Nephron progenitor cell (in vitro differentiated cells): ENCODE data around the gene ACIN1.

Source experiments
- DNase-seq: peaks from one replicate; pipeline ENCODE4 v3.0.0; 2021
- H3K27ac Mint-ChIP-seq: 2 replicates; pipeline ENCODE4 v1.8.0; 2021; ENCODE audit warnings: mild to moderate bottlenecking, moderate library complexity, mixed read lengths
- H3K27me3 Mint-ChIP-seq: 2 replicates; pipeline ENCODE4 v1.8.0; 2021; ENCODE audit warnings: mild to moderate bottlenecking, low read depth, mixed read lengths; ENCODE audit not compliant: poor library complexity
- H3K36me3 Mint-ChIP-seq: 2 replicates; pipeline ENCODE4 v1.8.0; 2021; ENCODE audit warnings: low read depth, mixed read lengths
- H3K4me1 Mint-ChIP-seq: 2 replicates; pipeline ENCODE4 v1.8.0; 2021; ENCODE audit warnings: mixed read lengths
- H3K4me3 Mint-ChIP-seq: 2 replicates; pipeline ENCODE4 v1.8.0; 2021; ENCODE audit warnings: mild to moderate bottlenecking, moderate library complexity, mixed read lengths
- H3K9me3 Mint-ChIP-seq: 2 replicates; pipeline ENCODE4 v1.8.0; 2021; ENCODE audit warnings: mild to moderate bottlenecking, moderate library complexity, mixed read lengths
- CTCF ChIP-seq: fragments of 200-600 bp; sonication (generic); IDR thresholded peaks from 2 replicates; pipeline ENCODE4 v1.5.0; 2021; ENCODE audit warnings: antibody characterized with exemption

Gene ACIN1

GRCh38 chr14:23035303-23036144, 59.4 kb downstream of the ACIN1 start:
- peak overlapping the region; percentile 88 for H3K4me3 Mint-ChIP-seq
- no peaks in the 10 kb centered on the region for H3K9me3 Mint-ChIP-seq
- H3K27me3 Mint-ChIP-seq, result peaks cover 10% of the 10 kb centered on the region
- TF ChIP-seq CTCF, result no peak
- peak overlapping the region; percentile 99 for H3K27ac Mint-ChIP-seq
- H3K36me3 Mint-ChIP-seq, result peaks cover 28% of the 10 kb centered on the region
- H3K4me1 Mint-ChIP-seq, result peaks cover 54% of the 10 kb centered on the region
- no peak for DNase-seq

- no peak for TF ChIP-seq CTCF
- Mint-ChIP-seq H3K9me3 (no peaks in the 10 kb centered on the region), H3K36me3 (peaks cover 30% of the 10 kb centered on the region), H3K4me3 (peak within 1 kb of the TSS; percentile 88), H3K4me1 (peaks cover 54% of the 10 kb centered on the region), H3K27ac (peak within 1 kb of the TSS; percentile 99), H3K27me3 (peaks cover 6% of the 10 kb centered on the region)
- DNase-seq, result peak; percentile 76
These were observed 60.2 kb downstream of the ACIN1 start, which contains the start of gene PSMB5 for GRCh38 chr14:23034498-23035302. Gene PSMB5 (minus strand): TSS chr14:23034900. CDS start chr14:23034881, 19 bp downstream.

DNA sequence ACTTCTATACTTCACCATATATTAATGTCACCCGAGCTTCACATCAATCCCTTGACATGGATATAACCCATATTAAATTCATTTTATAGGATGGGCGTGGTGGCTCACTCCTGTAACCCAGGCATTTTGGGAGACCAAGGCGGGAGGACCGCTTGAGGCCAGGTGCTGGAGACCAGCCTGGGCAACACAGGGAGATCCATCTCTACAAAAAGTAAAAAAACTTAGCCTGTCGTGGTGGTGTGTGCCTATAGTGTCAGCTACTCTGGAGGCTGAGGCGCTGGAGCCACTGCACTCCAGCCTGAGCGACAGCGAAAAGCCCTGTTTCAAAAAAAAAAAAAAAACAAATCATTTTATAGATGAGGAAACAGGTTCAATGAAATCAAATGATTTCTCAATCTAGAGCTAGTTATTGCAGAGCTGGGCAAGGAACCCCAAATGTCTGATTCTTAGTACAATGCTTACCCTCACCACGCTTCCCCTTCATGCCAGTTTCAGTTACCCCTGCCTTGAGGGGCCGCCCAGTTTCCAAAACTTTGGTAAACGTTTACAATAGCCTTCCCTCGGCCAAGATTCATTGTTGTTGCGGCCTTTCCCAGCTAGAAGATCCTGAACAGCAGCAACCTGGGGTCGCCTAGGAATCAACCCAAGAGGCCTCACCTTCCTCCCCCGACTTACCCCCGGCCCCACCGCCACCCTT, 61.0 kb downstream of the ACIN1 start:
- TF ChIP-seq CTCF, result no peak
- no peak for DNase-seq
- H3K27me3 Mint-ChIP-seq, result no peaks in the 10 kb centered on the region
- peak overlapping the region; percentile 88 for H3K4me3 Mint-ChIP-seq
- H3K4me1 Mint-ChIP-seq, result peaks cover 60% of the 10 kb centered on the region
- peaks cover 37% of the 10 kb centered on the region for H3K36me3 Mint-ChIP-seq
- no peaks in the 10 kb centered on the region for H3K9me3 Mint-ChIP-seq
- peak overlapping the region; percentile 99 for H3K27ac Mint-ChIP-seq

DNA sequence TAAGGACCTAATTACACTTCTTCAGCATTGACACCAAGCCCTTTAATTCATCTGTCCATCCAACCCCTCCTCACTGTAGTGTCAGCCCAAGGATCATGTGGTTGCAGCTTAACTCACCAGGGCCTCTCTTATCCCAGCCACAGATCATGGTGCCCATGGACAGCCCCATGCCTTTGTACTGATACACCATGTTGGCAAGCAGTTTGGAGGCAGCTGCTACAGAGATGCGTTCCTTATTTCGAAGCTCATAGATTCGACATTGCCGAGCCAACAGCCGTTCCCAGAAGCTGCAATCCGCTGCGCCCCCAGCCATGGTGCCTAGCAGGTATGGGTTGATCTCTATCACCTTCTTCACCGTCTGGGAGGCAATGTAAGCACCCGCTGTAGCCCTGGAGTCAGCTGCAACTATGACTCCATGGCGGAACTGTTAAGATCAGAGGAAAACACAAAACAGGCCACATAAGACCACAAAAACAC, 61.6 kb downstream of the ACIN1 start:
- DNase-seq, result no peak
- Mint-ChIP-seq H3K36me3 (peaks cover 41% of the 10 kb centered on the region), H3K27me3 (no peaks in the 10 kb centered on the region), H3K4me3 (peak overlapping the region; percentile 88), H3K4me1 (peaks cover 58% of the 10 kb centered on the region), H3K9me3 (no peaks in the 10 kb centered on the region), H3K27ac (peak overlapping the region; percentile 99)
- TF ChIP-seq CTCF, result no peak

DNA sequence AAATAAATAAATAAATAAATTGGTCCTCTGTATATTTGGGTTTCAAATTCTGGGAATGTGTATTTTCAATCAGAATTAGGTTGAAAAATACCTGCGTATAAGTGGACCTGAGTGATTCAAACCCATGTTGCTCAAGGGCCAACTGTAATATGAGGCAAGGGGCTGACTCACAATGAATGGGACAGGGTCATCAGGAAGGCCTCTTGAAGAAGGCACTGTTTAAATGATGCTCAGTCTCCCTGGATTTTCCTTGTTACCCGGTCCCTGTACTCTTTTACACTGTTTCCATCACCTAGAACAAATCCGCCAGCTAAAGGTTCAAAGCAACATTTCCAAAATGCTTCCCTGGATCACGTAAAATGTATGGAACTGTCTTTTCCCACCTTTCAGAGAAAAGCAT, 64.0 kb downstream of the ACIN1 start:
- Mint-ChIP-seq H3K4me1 (peaks cover 71% of the 10 kb centered on the region), H3K27me3 (no peaks in the 10 kb centered on the region), H3K4me3 (peak overlapping the region; percentile 54), H3K36me3 (peaks cover 55% of the 10 kb centered on the region), H3K27ac (peak overlapping the region; percentile 75), H3K9me3 (no peaks in the 10 kb centered on the region)
- no peak for DNase-seq
- no peak for TF ChIP-seq CTCF
